GM12878 (cell line): ENCODE data around the gene EGFR. TPM values are rescaled to one million over a fixed set of nuclear protein-coding genes. Genes with fewer than 3 reads are reported as not detected.

Experiments used
- ATAC-seq: fragments of 200-7000 bp; cut with Tn5 transposase; 3 replicates; pipeline ENCODE4 v1.9.1; 2020; ENCODE audit warnings: mild to moderate bottlenecking, moderate library complexity
- BruUV-seq: library from RNA; stranded (reverse); fragments of 400-500 nt; replicated peaks from 2 replicates; lab custom pipeline; 2021; lab: Mats Ljungman, UMichigan
- CTCF ChIA-PET: fragments of 300-600 bp; sonication (Branson Sonifier 250); formaldehyde crosslinking; extraction: SDS; loops from one replicate; lab custom pipeline; 2021; ENCODE audit warnings: inconsistent platforms; lab: Yijun Ruan, JAX
- POLR2A ChIA-PET: fragments of 350-600 bp; formaldehyde crosslinking; extraction: SDS; loops from one replicate; lab custom pipeline; 2021; ENCODE audit warnings: inconsistent platforms; lab: Charles Lee
- RAD21 ChIA-PET: fragments of 300-600 bp; sonication (Branson Sonifier 250); formaldehyde crosslinking; loops from one replicate; lab custom pipeline; 2023; ENCODE audit warnings: antibody characterized with exemption; ENCODE audit not compliant: unreplicated experiment; lab: Charles Lee
- SMC1A ChIA-PET: fragments of 300-600 bp; sonication (Branson Sonifier 250); formaldehyde crosslinking; loops from one replicate; lab custom pipeline; 2023; ENCODE audit not compliant: unreplicated experiment, uncharacterized antibody; lab: Charles Lee
- DNase-seq: peaks from one replicate; pipeline ENCODE4 v3.0.0-alpha.2; 2011; ENCODE audit warnings: low read depth, low spot score
- FAIRE-seq: peaks from 3 replicates; lab custom pipeline; 2011; peaks lifted over from hg19 to GRCh38; lab: Jason Lieb, UNC
- H2AFZ ChIP-seq: 2 replicates; pipeline ENCODE4 v1.6.0; 2011; ENCODE audit warnings: low read depth, low read length, control low read depth; ENCODE audit not compliant: control insufficient read depth
- H3K27ac ChIP-seq: 2 replicates; pipeline ENCODE4 v1.5.1; 2011; ENCODE audit warnings: control low read depth; ENCODE audit not compliant: control insufficient read depth, insufficient read depth
- H3K27me3 ChIP-seq, 2 experiments: replicated peaks in 1 of 2; 2 replicates each; pipeline versions ENCODE4 v1.6.0 to v1.6.1; 2011; ENCODE audit warnings: low read length in 1 of 2; ENCODE audit not compliant: control insufficient read depth in 2 of 2, insufficient read depth in 2 of 2
- H3K36me3 ChIP-seq, 2 experiments: 2 replicates each; pipeline ENCODE4 v1.5.1; 2011; ENCODE audit warnings: low read length in 1 of 2; ENCODE audit not compliant: control insufficient read depth in 2 of 2, insufficient read depth in 2 of 2
- H3K4me1 ChIP-seq: 2 replicates; pipeline ENCODE4 v1.6.1; 2011; ENCODE audit warnings: mild to moderate bottlenecking, low read length, moderate library complexity, mixed read lengths; ENCODE audit not compliant: control insufficient read depth, insufficient read depth
- H3K4me2 ChIP-seq: 2 replicates; pipeline ENCODE4 v1.6.0; 2011; ENCODE audit warnings: control low read depth; ENCODE audit not compliant: control insufficient read depth, insufficient read depth
- H3K4me3 ChIP-seq: fragments of 200-600 bp; sonication (generic); 2 replicates; pipeline ENCODE4 v1.5.1; 2016
- H3K79me2 ChIP-seq: 2 replicates; pipeline ENCODE4 v1.6.0; 2011; ENCODE audit warnings: low read length; ENCODE audit not compliant: control insufficient read depth, insufficient read depth
- H3K9ac ChIP-seq: 2 replicates; pipeline ENCODE4 v1.8.0; 2011; ENCODE audit warnings: low read length, control low read depth, mixed read lengths; ENCODE audit not compliant: control insufficient read depth, insufficient read depth
- H3K9me3 ChIP-seq: replicated peaks from 3 replicates; pipeline ENCODE4 v1.5.1; 2011; ENCODE audit warnings: mild to moderate bottlenecking, low read length; ENCODE audit not compliant: control insufficient read depth, insufficient read depth
- H4K20me1 ChIP-seq: 2 replicates; pipeline ENCODE4 v1.6.0; 2011; ENCODE audit not compliant: control insufficient read depth, insufficient read depth
- BACH1 ChIP-seq: fragments of 450-650 bp; IDR thresholded peaks from 2 replicates; pipeline ENCODE4 v1.6.1; 2017; ENCODE audit warnings: mild to moderate bottlenecking, borderline replicate concordance
- CHD2 ChIP-seq: IDR thresholded peaks from 2 replicates; pipeline ENCODE4 v1.6.1; 2011; ENCODE audit warnings: low read depth, low read length, improper control_type of control experiment, borderline replicate concordance
- CTCF ChIP-seq, 3 experiments: IDR thresholded peaks in 2 of 3; conservative IDR thresholded peaks in 1 of 3; 2 replicates each; pipeline ENCODE4 v1.5.1; 2011; ENCODE audit warnings: low read depth in 3 of 3, low read length in 3 of 3, mild to moderate bottlenecking in 3 of 3, control low read depth in 2 of 3, moderate library complexity in 2 of 3, inconsistent platforms in 1 of 3, mixed read lengths in 1 of 3; ENCODE audit not compliant: control insufficient read depth in 2 of 3, insufficient read depth in 1 of 3; ENCODE audit errors: extremely low read depth in 1 of 3
- EP300 ChIP-seq, 2 experiments: fragments of 150-350 bp in 1 of 2; IDR thresholded peaks; 2 replicates each; pipeline ENCODE4 v1.6.1; 2011 to 2012; ENCODE audit warnings: low read depth in 2 of 2, low read length in 2 of 2, borderline replicate concordance in 1 of 2, improper control_type of control experiment in 1 of 2, inconsistent platforms in 1 of 2; ENCODE audit not compliant: control insufficient read depth in 1 of 2
- GABPA ChIP-seq: IDR thresholded peaks from 2 replicates; pipeline ENCODE4 v1.6.1; 2014; ENCODE audit warnings: antibody characterized with exemption, low read depth, mild to moderate bottlenecking, inconsistent platforms
- KAT2A ChIP-seq: conservative IDR thresholded peaks from 2 replicates; pipeline ENCODE4 v1.6.1; 2011; ENCODE audit warnings: low read depth, low read length; ENCODE audit not compliant: control insufficient read depth
- KDM1A ChIP-seq: fragments of 200-600 bp; sonication (generic); IDR thresholded peaks from 2 replicates; pipeline ENCODE4 v1.6.1; 2016; ENCODE audit warnings: borderline replicate concordance
- MYC ChIP-seq: IDR thresholded peaks from 2 replicates; pipeline ENCODE4 v1.6.1; 2011; ENCODE audit warnings: mild to moderate bottlenecking, low read length, moderate library complexity, inconsistent platforms; ENCODE audit not compliant: insufficient read depth, insufficient replicate concordance, insufficient read length, severe bottlenecking
- NFYB ChIP-seq: IDR thresholded peaks from 2 replicates; pipeline ENCODE4 v1.6.1; 2011; ENCODE audit warnings: low read depth, mild to moderate bottlenecking, low read length, improper control_type of control experiment, moderate library complexity; ENCODE audit not compliant: insufficient read depth
- NR2F1 ChIP-seq: fragments of 450-650 bp; conservative IDR thresholded peaks from 2 replicates; pipeline ENCODE4 v1.6.1; 2017; ENCODE audit warnings: mild to moderate bottlenecking
- POLR2AphosphoS2 ChIP-seq: IDR thresholded peaks from 2 replicates; pipeline ENCODE4 v1.6.1; 2011; ENCODE audit warnings: low read depth, mild to moderate bottlenecking, low read length, improper control_type of control experiment, moderate library complexity
- RCOR1 ChIP-seq: conservative IDR thresholded peaks from 2 replicates; pipeline ENCODE4 v1.6.1; 2012; ENCODE audit warnings: low read depth, low read length, improper control_type of control experiment
- SRF ChIP-seq, 2 experiments: IDR thresholded peaks; 2 replicates each; pipeline ENCODE4 v1.6.1; 2011; ENCODE audit warnings: low read depth in 2 of 2, low read length in 2 of 2, mild to moderate bottlenecking in 1 of 2, moderate library complexity in 1 of 2
- USF2 ChIP-seq: IDR thresholded peaks from 2 replicates; pipeline ENCODE4 v1.6.1; 2011; ENCODE audit warnings: low read depth, low read length, improper control_type of control experiment, borderline replicate concordance
- ZBED1 ChIP-seq: IDR thresholded peaks from 2 replicates; pipeline ENCODE4 v1.6.1; 2016; ENCODE audit warnings: borderline replicate concordance
- ZNF622 ChIP-seq: fragments of 450-650 bp; IDR thresholded peaks from 2 replicates; pipeline ENCODE4 v1.6.1; 2017; ENCODE audit warnings: mild to moderate bottlenecking, inconsistent platforms
- WGBS: methylation state at CpG from one replicate; pipeline ENCODE4 v1.1.6; 2016; ENCODE audit warnings: low lambda C conversion rate; ENCODE audit not compliant: insufficient replicate concordance, insufficient coverage; ENCODE audit errors: missing lambda C conversion rate; 5-methylcytosine and 5-hydroxymethylcytosine counted together
- in situ Hi-C: fragments of 300-500 bp; cut with MboI; formaldehyde crosslinking; loops from 9 replicates; pipeline ENCODE4 v1.14.3; 2018; ENCODE audit warnings: mixed read lengths
- intact Hi-C: fragments of 100-400 bp; cut with micrococcal nuclease; formaldehyde crosslinking; loops from one replicate; pipeline ENCODE4 v1.14.2; 2022; ENCODE audit not compliant: unreplicated experiment
- polyA plus RNA-seq, 11 experiments: library from polyadenylated mRNA; depleted of rRNA in 4 of 11; unstranded in 6 of 11; stranded (reverse) in 5 of 11; fragments of >200 nt; fragmentation: Nextera tagmentation in 4 of 11; fragmentation: Illumina TruSeq in 1 of 11; extraction: Ambion mirVana in 4 of 11; extraction: Trizol in 1 of 11; gene quantifications; 1 replicate in 1 of 11; 2 replicates in 10 of 11; pipeline versions ENCODE4 v1.2.1 to v1.2.3, GENCODE V29; 2011 to 2016; ENCODE audit warnings: inconsistent platforms in 2 of 11, missing spikeins in 2 of 11, low read depth in 1 of 11
- total RNA-seq, 4 experiments: library from RNA; depleted of rRNA in 3 of 4; stranded (reverse); fragments of >200 nt in 3 of 4; fragmentation: Illumina TruSeq in 1 of 4; extraction: Trizol in 1 of 4; gene quantifications; 2 replicates each; pipeline versions ENCODE4 v1.2.1 to v1.2.3, GENCODE V29; 2013 to 2021
- TF ChIP-seq, protein P1 (sequence below): IDR thresholded peaks from 2 replicates; pipeline ENCODE4 v1.6.1; 2011; ENCODE audit warnings: borderline replicate concordance, low read depth, mild to moderate bottlenecking, moderate library complexity, low read length; ENCODE audit not compliant: insufficient read depth, poor library complexity, severe bottlenecking
- TF ChIP-seq, protein P2 (sequence below): IDR thresholded peaks from 2 replicates; pipeline ENCODE4 v1.6.1; 2012; ENCODE audit warnings: low read depth, low read length, improper control_type of control experiment

The EGFR gene
- total and polyA plus RNA-seq, 10 of the 15 experiments (the other 5 are each of a cell fraction or from before 2014, with no cell fraction given): 0.01 to 0.31 TPM; not detected in 8

GRCh38 chr7:55044371-55044717 lies 25.5 kb downstream of the EGFR start:
- BruUV-seq: no TSS peak
- no peak overlapping the region for H3K27ac ChIP-seq
- RAD21 ChIA-PET: interaction anchor here (1.5 kb wide), 1 partner anchor 210 kb away, joined by 4 read pairs; no protein-coding TSS in a partner anchor
- no peak overlapping the region for H3K4me3 ChIP-seq
- no peak for TF ChIP-seq KAT2A
- TF ChIP-seq NR2F1: no peak
- TF ChIP-seq EP300 (IDR thresholded peaks at IDR 0.05; ENCODE audit: borderline replicate concordance in 1 of 2, control insufficient read depth in 1 of 2, low read depth in 2 of 2, low read length in 2 of 2): no peak
- TF ChIP-seq, protein P1, sequence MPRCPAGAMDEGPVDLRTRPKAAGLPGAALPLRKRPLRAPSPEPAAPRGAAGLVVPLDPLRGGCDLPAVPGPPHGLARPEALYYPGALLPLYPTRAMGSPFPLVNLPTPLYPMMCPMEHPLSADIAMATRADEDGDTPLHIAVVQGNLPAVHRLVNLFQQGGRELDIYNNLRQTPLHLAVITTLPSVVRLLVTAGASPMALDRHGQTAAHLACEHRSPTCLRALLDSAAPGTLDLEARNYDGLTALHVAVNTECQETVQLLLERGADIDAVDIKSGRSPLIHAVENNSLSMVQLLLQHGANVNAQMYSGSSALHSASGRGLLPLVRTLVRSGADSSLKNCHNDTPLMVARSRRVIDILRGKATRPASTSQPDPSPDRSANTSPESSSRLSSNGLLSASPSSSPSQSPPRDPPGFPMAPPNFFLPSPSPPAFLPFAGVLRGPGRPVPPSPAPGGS: no peak
- no peak for TF ChIP-seq USF2
- no peak for TF ChIP-seq NFYB
- no peak for TF ChIP-seq CTCF (IDR thresholded peaks at IDR 0.05 in 2 of 3, conservative IDR thresholded peaks at IDR 0.05 in 1 of 3; ENCODE audit: control insufficient read depth in 2 of 3, extremely low read depth in 1 of 3, insufficient read depth in 1 of 3, low read depth in 3 of 3, low read length in 3 of 3)
- TF ChIP-seq KDM1A: no peak
- no peak for TF ChIP-seq BACH1
- TF ChIP-seq RCOR1: no peak
- no peak for TF ChIP-seq POLR2AphosphoS2
- TF ChIP-seq ZBED1: no peak
- no peak for TF ChIP-seq CHD2
- no peak for TF ChIP-seq ZNF622
- no peak for TF ChIP-seq MYC
- no peak for TF ChIP-seq SRF (IDR thresholded peaks at IDR 0.05; ENCODE audit: low read depth in 2 of 2, low read length in 2 of 2)
- TF ChIP-seq GABPA: no peak
- TF ChIP-seq, protein P2, sequence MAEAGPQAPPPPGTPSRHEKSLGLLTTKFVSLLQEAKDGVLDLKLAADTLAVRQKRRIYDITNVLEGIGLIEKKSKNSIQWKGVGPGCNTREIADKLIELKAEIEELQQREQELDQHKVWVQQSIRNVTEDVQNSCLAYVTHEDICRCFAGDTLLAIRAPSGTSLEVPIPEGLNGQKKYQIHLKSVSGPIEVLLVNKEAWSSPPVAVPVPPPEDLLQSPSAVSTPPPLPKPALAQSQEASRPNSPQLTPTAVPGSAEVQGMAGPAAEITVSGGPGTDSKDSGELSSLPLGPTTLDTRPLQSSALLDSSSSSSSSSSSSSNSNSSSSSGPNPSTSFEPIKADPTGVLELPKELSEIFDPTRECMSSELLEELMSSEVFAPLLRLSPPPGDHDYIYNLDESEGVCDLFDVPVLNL: no peak
- H2AFZ ChIP-seq: no peak overlapping the region
- no peaks in the 10 kb centered on the region for H3K27me3 ChIP-seq
- ATAC-seq (no peak), DNase-seq (no peak), FAIRE-seq (no peak)
- no peaks in the 10 kb centered on the region for H3K79me2 ChIP-seq
- SMC1A ChIA-PET: interaction anchor here (0.7 to 1.5 kb wide), 3 partner anchors 8 to 21 kb away, joined by 3 to 4 read pairs (median 4); no protein-coding TSS in a partner anchor
- intact Hi-C loops (no loop called here), in situ Hi-C loops (no loop called here)
- H3K4me2 ChIP-seq: no peak overlapping the region
- H3K4me1 ChIP-seq: no peaks in the 10 kb centered on the region
- POLR2A ChIA-PET: no interaction called here
- H3K9me3 ChIP-seq: no peaks in the 10 kb centered on the region
- H3K9ac ChIP-seq: no peak overlapping the region
- no peaks in the 10 kb centered on the region for H4K20me1 ChIP-seq
- CTCF ChIA-PET: no interaction called here
- H3K36me3 ChIP-seq: no peaks in the 10 kb centered on the region
- 56% methylated on average over 6 of the region's 6 CpGs for WGBS
